Cerebellar nuclear complex (tissue), 1 donor: Measurements from ENCODE around the gene SHKBP1.
"Not testable (repeated sequence)": the region's sequence is repeated elsewhere in the genome, so short reads cannot be mapped to it uniquely, and the experiment has no call there.

Source experiments
- DNase-seq, 2 experiments: peaks; one replicate each; lab custom pipeline; 2025; lab: John Stamatoyannopoulos, UW

Gene SHKBP1

GRCh38 chr19:40616178-40616577 is 39.5 kb downstream of the SHKBP1 start:
- no peak for DNase-seq

GRCh38 chr19:40616941-40617340 is 40.3 kb downstream of the SHKBP1 start:
- no peak for DNase-seq

- no peak for DNase-seq
Observed at GRCh38 chr19:40617961-40618360, 41.3 kb downstream of the SHKBP1 start.

- DNase-seq: no peak
Observed at GRCh38 chr19:40619333-40620160, 42.9 kb downstream of the SHKBP1 start.

- DNase-seq: no peak
Observed at GRCh38 chr19:40620161-40620485, 43.5 kb downstream of the SHKBP1 start.

GRCh38 chr19:40621283-40621682 is 44.6 kb downstream of the SHKBP1 start:
- no peak for DNase-seq

GRCh38 chr19:40621966-40622772 is 45.5 kb downstream of the SHKBP1 start:
- no peak for DNase-seq

- no peak for DNase-seq
Observed at GRCh38 chr19:40622773-40623075, 46.1 kb downstream of the SHKBP1 start.

GRCh38 chr19:40623403-40624251 is 47.0 kb downstream of the SHKBP1 start:
- no peak for DNase-seq

- DNase-seq: not testable (repeated sequence)
Observed at GRCh38 chr19:40624369-40625153, 47.9 kb downstream of the SHKBP1 start.

- no peak for DNase-seq
Observed at GRCh38 chr19:40625406-40626120, 48.9 kb downstream of the SHKBP1 start.

GRCh38 chr19:40626918-40627317 is 50.2 kb downstream of the SHKBP1 start:
- no peak for DNase-seq

GRCh38 chr19:40627486-40628279 is 51.0 kb downstream of the SHKBP1 start:
- DNase-seq: no peak

GRCh38 chr19:40629346-40629745 is 52.7 kb downstream of the SHKBP1 start:
- DNase-seq: no peak

GRCh38 chr19:40630571-40631160 is 54.0 kb downstream of the SHKBP1 start:
- DNase-seq: no peak

- no peak for DNase-seq
Observed at GRCh38 chr19:40632311-40633036, 55.8 kb downstream of the SHKBP1 start.

- no peak for DNase-seq
Observed at GRCh38 chr19:40633207-40633606, 56.5 kb downstream of the SHKBP1 start.

- no peak for DNase-seq
Observed at GRCh38 chr19:40638327-40638726, 61.7 kb downstream of the SHKBP1 start.

GRCh38 chr19:40639638-40639982 is 62.9 kb downstream of the SHKBP1 start:
- DNase-seq: no peak
